ENCODE results near the gene CCL4.
"Not testable (repeated sequence)": the region's sequence is repeated elsewhere in the genome, so short reads cannot be mapped to it uniquely, and the experiment has no call there.

CCL4 gene

GRCh38 chr17:36103401-36103975 lies at the start of gene CCL4:
CCL4 (plus strand) TSS chr17:36103827; CDS start chr17:36103906, 79 bp downstream.
- not testable (repeated sequence) for DNase-seq (ENCODE audit: extremely low spot score, insufficient read length, low read depth)

GRCh38 chr17:36055171-36055570 lies 48.5 kb upstream of the CCL4 start:
- FAIRE-seq: no peak
- DNase-seq (ENCODE audit: extremely low spot score, insufficient read length, low read depth): no peak

More at GRCh38 chr17:36103401-36103975, at the start of gene CCL4:
- not testable (repeated sequence) for FAIRE-seq

- DNase-seq (ENCODE audit: extremely low spot score, insufficient read length, low read depth): no peak
- FAIRE-seq: no peak
These were observed 47.6 kb upstream of the CCL4 start for GRCh38 chr17:36055921-36056520.

- no peak for FAIRE-seq
- DNase-seq (ENCODE audit: extremely low spot score, insufficient read length, low read depth): no peak
These were observed 45.7 kb upstream of the CCL4 start for GRCh38 chr17:36057911-36058310.

- DNase-seq (ENCODE audit: extremely low spot score, insufficient read length, low read depth) (no peak), FAIRE-seq (no peak)
These were observed 44.2 kb upstream of the CCL4 start for GRCh38 chr17:36059406-36059805.

- DNase-seq (ENCODE audit: extremely low spot score, insufficient read length, low read depth): no peak
- FAIRE-seq: no peak
These were observed 42.8 kb upstream of the CCL4 start for GRCh38 chr17:36060816-36061215.

- no peak for FAIRE-seq
- DNase-seq (ENCODE audit: extremely low spot score, insufficient read length, low read depth): no peak
These were observed 39.7 kb upstream of the CCL4 start, which contains the start of gene CCL18 for GRCh38 chr17:36063786-36064541. CCL18 (plus strand) TSS chr17:36064272; CDS start chr17:36064343, 71 bp downstream.

GRCh38 chr17:36066365-36066985 lies 37.2 kb upstream of the CCL4 start:
- no peak for DNase-seq (ENCODE audit: extremely low spot score, insufficient read length, low read depth)
- FAIRE-seq: no peak

GRCh38 chr17:36068524-36068923 lies 35.1 kb upstream of the CCL4 start:
- DNase-seq (ENCODE audit: extremely low spot score, insufficient read length, low read depth) (no peak), FAIRE-seq (no peak)

- no peak for DNase-seq (ENCODE audit: extremely low spot score, insufficient read length, low read depth)
- FAIRE-seq: no peak
These were observed 34.5 kb upstream of the CCL4 start for GRCh38 chr17:36069136-36069535.

GRCh38 chr17:36070427-36070826 lies 33.2 kb upstream of the CCL4 start:
- DNase-seq (ENCODE audit: extremely low spot score, insufficient read length, low read depth) (no peak), FAIRE-seq (no peak)

- DNase-seq (ENCODE audit: extremely low spot score, insufficient read length, low read depth): no peak
- no peak for FAIRE-seq
These were observed 31.9 kb upstream of the CCL4 start for GRCh38 chr17:36071751-36072150.

- FAIRE-seq: no peak
- no peak for DNase-seq (ENCODE audit: extremely low spot score, insufficient read length, low read depth)
These were observed 31.1 kb upstream of the CCL4 start for GRCh38 chr17:36072431-36073121.

GRCh38 chr17:36074365-36074764 lies 29.3 kb upstream of the CCL4 start:
- DNase-seq (ENCODE audit: extremely low spot score, insufficient read length, low read depth) (no peak), FAIRE-seq (no peak)

- not testable (repeated sequence) for FAIRE-seq; DNase-seq (ENCODE audit: extremely low spot score, insufficient read length, low read depth)
These were observed 21.8 kb upstream of the CCL4 start for GRCh38 chr17:36081681-36082471.

GRCh38 chr17:36082482-36083120 lies 21.0 kb upstream of the CCL4 start:
- not testable (repeated sequence) for DNase-seq (ENCODE audit: extremely low spot score, insufficient read length, low read depth); FAIRE-seq

- not testable (repeated sequence) for FAIRE-seq; DNase-seq (ENCODE audit: extremely low spot score, insufficient read length, low read depth)
These were observed 19.9 kb upstream of the CCL4 start for GRCh38 chr17:36083691-36084090.

- DNase-seq (ENCODE audit: extremely low spot score, insufficient read length, low read depth): no peak
- no peak for FAIRE-seq
These were observed 17.9 kb upstream of the CCL4 start for GRCh38 chr17:36085765-36086164.

GRCh38 chr17:36086791-36087190 lies 16.8 kb upstream of the CCL4 start:
- DNase-seq (ENCODE audit: extremely low spot score, insufficient read length, low read depth) (no peak), FAIRE-seq (no peak)
